HG02840 (cell line): ENCODE data around the gene CBX4.
A peak's percentile ranks its signal among the peaks of the same experiment; 100 is the strongest.

Experiments
- ATAC-seq: cut with Tn5 transposase; IDR thresholded peaks from one replicate; pipeline ENCODE4 v1.9.1; 2021; ENCODE audit warnings: mild to moderate bottlenecking, moderate library complexity, moderate number of reproducible peaks; ENCODE audit not compliant: unreplicated experiment, low FRiP score

CBX4 gene

GRCh38 chr17:79842656-79843473 is 3.6 kb upstream of the CBX4 start:
- no peak for ATAC-seq

DNA sequence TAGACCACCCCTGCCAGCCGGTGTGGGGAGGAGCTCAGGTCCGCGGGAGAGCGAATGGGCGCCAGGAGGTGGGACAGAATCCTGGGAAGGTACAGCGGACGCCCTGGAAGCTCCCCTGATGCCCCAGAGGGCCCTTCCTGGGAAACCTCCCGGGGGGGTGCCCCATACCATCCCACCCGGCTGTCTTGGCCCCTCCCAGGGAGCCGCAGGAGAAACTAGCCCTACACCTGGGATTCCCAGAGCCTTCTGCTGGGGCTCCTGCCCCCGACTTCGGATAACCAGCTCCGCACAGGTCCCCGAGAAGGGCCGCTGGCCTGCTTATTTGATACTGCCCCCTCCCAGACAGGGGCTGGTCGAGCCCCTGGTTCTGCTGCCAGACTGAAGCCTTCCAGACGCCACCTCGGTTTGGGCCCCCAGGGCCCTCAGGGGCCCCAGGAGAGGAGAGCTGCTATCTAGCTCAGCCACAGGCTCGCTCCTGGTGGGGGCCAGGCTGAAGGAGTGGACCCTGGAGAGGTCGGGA is 3.0 kb upstream of the CBX4 start:
- ATAC-seq = no peak

DNA sequence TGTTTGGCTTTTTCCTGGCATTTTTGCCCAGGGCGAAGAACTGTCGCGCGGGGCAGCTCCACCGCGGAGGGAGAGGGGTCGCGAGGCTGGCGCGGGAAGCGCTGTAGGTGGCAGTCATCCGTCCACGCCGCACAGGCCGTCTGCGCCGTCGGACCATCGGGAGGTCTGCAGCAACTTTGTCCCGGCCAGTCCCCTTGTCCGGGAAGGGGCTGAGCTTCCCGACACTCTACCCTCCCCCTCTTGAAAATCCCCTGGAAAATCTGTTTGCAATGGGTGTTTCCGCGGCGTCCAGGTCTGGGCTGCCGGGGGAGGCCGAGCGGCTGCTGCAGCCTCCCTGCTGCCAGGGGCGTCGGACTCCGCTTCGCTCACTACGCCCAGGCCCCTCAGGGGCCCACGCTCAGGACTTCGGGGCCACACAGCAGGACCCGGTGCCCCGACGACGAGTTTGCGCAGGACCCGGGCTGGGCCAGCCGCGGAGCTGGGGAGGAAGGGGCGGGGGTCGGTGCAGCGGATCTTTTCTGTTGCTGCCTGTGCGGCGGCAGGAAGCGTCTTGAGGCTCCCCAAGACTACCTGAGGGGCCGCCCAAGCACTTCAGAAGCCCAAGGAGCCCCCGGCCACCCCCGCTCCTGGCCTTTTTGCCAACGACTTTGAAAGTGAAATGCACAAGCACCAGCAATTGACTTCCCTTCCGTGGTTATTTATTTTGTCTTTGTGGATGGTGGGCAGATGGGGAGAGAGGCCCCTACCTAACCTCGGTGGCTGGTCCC is 2.3 kb upstream of the CBX4 start:
- ATAC-seq = no peak

DNA sequence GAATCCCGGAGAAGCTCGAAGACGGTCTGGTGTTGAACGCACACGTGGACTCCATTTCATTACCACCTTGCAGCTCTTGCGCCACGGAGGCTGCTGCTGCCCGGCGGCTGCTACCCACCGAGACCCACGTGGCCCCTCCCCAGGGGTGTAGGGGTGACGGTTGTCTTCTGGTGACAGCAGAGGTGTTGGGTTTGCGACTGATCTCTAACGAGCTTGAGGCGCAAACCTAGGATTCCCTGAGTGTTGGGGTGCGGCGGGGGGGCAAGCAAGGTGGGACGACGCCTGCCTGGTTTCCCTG is 1.7 kb upstream of the CBX4 start:
- no peak for ATAC-seq

DNA sequence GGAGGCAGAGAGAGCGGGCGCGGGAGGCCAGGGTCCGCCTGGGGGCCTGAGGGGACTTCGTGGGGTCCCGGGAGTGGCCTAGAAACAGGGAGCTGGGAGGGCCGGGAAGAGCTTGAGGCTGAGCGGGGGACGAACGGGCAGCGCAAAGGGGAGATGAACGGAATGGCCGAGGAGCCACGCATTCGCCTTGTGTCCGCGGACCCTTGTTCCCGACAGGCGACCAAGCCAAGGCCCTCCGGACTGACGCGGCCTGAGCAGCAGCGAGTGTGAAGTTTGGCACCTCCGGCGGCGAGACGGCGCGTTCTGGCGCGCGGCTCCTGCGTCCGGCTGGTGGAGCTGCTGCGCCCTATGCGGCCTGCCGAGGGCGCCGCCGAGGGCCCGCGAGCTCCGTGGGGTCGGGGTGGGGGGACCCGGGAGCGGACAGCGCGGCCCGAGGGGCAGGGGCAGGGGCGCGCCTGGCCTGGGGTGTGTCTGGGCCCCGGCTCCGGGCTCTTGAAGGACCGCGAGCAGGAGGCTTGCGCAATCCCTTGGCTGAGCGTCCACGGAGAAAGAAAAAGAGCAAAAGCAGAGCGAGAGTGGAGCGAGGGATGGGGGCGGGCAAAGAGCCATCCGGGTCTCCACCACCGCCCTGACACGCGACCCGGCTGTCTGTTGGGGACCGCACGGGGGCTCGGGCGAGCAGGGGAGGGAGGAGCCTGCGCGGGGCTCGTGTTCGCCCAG is 1.2 kb upstream of the CBX4 start:
- no peak for ATAC-seq

DNA sequence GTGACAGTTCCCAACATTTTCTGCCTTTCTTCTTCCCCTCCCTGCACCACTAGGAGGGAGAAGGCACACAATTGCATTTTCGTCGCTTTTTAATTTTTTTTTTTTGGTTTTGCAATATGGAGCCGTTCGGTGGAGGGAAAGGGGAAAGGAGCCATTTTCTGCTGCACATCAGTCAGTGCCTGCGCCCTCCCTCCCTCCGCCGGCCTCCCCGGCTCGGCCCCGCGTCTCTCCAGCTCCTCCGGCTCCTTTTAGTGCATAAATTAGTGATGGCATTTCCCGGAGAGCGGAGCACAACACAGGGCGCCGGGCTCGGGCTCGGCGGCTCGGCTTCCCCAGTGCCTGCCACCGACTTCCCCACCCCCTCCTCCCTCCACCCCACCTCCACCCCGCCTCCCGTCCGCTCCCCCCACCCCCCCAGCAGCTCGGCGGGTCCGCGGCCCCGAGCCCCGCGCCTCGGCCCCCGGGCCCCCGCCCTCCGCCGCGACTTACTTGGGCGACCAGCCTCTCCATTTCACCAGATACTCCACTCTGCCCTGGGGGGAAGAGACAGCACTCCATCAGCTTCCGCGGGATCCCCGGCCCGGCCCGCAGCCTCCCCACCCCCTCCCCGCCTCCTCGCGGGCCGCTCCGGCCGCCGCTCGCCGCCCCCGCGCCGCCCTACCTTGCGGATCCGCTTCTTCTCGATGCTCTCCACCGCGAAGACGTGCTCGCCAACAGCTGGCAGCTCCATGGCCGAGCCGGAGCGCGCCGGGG is 542 bp downstream of the CBX4 start:
- ATAC-seq = peak; percentile 22

GRCh38 chr17:79837888-79838521 is 1.2 kb downstream of the CBX4 start:
- no peak for ATAC-seq

DNA sequence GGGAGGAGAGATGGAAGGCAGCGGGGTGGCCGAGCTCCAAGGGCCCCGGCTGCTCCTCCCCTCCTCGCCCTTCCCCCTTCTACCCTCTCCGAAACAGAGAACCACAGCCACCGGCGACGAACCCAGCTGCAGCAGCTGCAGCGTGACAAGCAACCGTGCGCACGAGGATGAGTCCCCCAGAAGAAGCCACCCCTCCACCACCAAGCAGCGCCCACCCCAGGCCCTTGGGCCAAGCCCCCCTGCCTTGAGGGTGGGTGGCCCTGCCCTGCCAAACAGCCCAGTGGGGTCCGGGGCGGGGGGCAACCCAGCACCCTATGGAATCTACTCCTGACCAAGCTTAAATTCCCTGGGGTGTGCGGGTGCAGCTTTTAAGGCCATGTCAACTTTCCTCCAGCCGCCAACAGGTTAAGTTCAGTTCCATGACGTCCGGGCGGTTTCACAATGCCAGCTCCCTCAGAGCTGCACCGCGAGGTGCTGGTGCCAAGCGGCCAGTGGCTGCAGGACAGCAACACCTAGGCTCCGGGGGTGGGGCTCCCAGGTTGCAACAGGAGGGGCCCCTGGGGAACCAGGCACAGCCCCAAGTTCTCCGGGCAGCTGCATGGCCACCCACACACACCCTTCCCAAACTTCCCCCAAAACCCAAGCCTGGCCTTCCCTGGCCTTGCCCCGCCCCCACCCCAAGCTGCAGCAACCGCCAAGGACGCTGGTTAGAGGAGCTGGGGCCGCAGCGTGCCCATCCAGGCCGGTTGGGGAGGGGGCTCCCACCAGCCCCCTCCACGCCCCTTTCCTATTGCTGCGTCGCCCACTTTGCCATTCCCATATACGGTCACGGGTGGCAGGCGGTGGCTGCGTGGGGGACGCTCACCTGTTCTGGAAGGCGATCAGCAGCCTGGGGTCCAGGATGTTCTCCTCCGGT is 2.0 kb downstream of the CBX4 start:
- ATAC-seq = no peak

- ATAC-seq = no peak
These were observed 2.7 kb downstream of the CBX4 start for GRCh38 chr17:79836510-79836971.

- ATAC-seq = no peak
These were observed 3.2 kb downstream of the CBX4 start for GRCh38 chr17:79835953-79836509.

DNA sequence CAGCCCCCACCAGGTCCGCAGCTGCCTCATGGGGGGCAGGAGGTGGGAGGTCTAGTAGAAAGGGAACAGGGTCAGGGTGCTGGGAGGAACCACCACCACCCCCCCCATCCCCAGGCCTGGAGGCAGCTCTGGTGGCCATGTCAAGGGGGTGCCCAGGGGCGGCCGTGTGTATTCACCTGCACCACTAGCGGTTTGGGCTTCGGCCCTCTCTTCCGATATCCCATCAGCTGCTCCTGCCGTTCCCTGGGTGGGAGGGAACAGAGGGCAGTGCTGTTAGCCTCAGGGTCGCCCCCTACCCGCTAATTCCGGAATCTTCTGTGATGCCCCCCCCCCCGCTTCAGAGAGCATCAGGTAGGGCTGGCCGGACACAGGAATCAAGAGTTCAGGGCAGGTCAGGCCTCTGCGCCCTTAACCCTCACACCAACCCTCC is 3.8 kb downstream of the CBX4 start:
- ATAC-seq = no peak

DNA sequence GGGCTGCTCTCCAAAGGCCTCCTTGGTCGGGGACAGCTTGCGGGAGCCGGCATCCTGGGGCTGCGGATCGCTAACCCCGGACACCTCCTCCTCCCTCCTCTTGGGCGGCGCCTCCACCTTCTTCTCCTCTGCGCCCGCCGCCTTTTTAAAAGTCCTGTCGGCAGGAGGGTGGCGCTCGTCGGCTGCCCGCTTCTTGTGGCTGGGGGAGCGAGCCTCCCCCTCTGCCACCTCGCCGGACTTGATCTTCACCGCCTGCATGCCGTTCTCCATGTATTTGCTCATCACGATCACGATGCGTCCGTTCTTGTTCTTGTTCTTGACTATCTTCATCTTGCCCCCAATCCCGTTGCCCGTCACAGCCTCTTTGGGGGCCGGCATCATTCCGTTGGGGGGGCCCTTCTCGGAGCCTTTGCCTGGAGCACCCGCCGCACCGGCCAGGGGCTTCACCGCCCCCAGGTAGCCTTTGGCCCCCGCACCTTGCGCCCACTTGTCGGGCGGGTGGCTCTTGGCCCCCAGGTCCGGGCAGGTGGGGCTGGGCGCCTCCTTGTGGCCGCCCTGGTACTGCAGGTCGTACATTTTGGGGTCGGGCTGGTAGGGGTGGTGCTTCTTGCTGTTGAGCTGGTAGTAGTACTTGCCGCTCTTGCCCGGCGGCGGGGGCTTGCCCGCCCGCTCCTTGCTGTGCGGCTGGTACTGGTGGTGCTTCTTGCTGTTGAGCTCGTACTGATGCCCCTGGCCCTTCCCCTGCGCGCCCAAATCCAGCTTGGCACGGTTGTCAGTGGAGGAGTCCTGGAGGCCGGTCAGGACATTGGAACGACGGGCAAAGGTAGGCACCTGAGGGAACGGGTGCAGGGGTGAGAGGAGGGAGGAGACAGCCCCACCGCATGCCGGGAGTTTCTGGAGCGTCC is 4.4 kb downstream of the CBX4 start:
- no peak for ATAC-seq

- no peak for ATAC-seq
These were observed 5.3 kb downstream of the CBX4 start for GRCh38 chr17:79833744-79834564.

- no peak for ATAC-seq
These were observed 6.2 kb downstream of the CBX4 start for GRCh38 chr17:79833110-79833450.

DNA sequence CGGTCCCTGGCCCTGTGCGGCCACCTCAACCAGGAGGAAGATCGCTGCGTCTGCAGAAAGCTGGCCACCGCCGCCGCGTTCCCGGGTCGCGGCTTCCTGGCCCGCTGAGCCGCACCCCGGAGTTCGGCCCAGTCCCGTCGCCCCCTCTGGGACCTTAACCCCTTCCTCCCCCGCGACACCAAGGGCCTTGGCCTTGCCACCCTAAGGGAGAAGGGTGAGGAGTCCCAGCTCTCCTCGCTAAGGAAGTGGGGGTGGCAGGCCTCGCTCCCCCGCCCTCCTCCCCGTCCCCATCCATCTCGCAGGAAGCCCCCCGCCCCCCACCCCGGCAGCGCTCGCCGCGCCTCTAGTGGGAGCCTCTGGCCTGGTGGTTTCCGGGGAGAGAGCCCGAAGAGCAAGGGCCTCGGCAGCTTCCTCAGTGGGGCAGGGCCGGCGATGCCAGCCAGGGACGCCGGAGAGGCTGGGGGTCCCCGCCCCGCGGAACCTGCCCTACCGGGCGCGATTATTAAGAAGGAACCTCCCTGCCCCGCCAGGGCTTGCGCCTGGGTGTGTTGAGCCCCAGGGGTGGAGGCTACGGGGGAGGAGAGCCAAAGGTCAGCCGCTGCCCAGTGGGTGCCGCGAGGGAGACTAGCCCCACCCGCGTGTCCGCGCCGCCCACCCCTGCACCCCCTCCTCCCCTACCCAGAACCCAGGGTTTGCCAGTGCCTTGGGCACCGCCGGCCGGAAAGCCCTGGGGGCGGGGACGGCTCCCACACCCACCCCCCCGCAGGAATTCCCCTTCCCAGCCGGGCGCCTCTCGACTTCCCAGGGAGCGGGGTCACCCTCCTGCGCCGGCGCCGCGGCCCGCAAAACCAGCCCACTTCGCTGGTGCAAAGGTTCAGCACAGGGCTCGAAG is 6.8 kb downstream of the CBX4 start:
- ATAC-seq = no peak
